ENCODE measurements around the gene VAMP8.
A peak's percentile ranks its signal among the peaks of the same experiment; 100 is the strongest.

The VAMP8 gene

GRCh38 chr2:85583667-85584353, 6.4 kb downstream of the VAMP8 start:
- Histone ChIP-seq H3K9ac (ENCODE audit: insufficient read length, low read depth) (no peak overlapping the region), H3K27me3 (ENCODE audit: insufficient read depth, insufficient read length) (peaks cover 51% of the 10 kb centered on the region), H3K4me1 (ENCODE audit: insufficient read depth, insufficient read length) (peaks cover 7% of the 10 kb centered on the region), H3K9me3 (ENCODE audit: insufficient read depth, low read length) (no peaks in the 10 kb centered on the region), H3K4me3 (ENCODE audit: insufficient read length, low read depth) (no peak overlapping the region), H3K36me3 (ENCODE audit: insufficient read depth, insufficient read length, low read length) (no peaks in the 10 kb centered on the region)
- TF ChIP-seq ZNF274 (IDR thresholded peaks at IDR 0.05; ENCODE audit: low read depth, low read length), result no peak
- TF ChIP-seq YY1 (IDR thresholded peaks at IDR 0.05; ENCODE audit: insufficient read depth, insufficient read length), result no peak
- no peak for TF ChIP-seq SUZ12 (IDR thresholded peaks at IDR 0.05; ENCODE audit: extremely low read depth, insufficient read depth, insufficient read length)
- no peak for DNase-seq (ENCODE audit: low read depth, low spot score)

GRCh38 chr2:85584354-85584856, 7.0 kb downstream of the VAMP8 start, which contains the start of gene VAMP5:
Gene VAMP5, plus strand, starts transcription at chr2:85584431. Its CDS starts 60 bp downstream, at chr2:85584491.
- H3K9ac ChIP-seq (ENCODE audit: insufficient read length, low read depth), result peak within 1 kb of the TSS; percentile 56
- DNase-seq (ENCODE audit: low read depth, low spot score), result no peak
- peak within 1 kb of the TSS; percentile 43 for H3K4me3 ChIP-seq (ENCODE audit: insufficient read length, low read depth)
- no peaks in the 10 kb centered on the region for H3K36me3 ChIP-seq (ENCODE audit: insufficient read depth, insufficient read length, low read length)
- peaks cover 7% of the 10 kb centered on the region for H3K4me1 ChIP-seq (ENCODE audit: insufficient read depth, insufficient read length)
- no peak for TF ChIP-seq YY1 (IDR thresholded peaks at IDR 0.05; ENCODE audit: insufficient read depth, insufficient read length)
- TF ChIP-seq ZNF274 (IDR thresholded peaks at IDR 0.05; ENCODE audit: low read depth, low read length), result no peak
- no peak for TF ChIP-seq SUZ12 (IDR thresholded peaks at IDR 0.05; ENCODE audit: extremely low read depth, insufficient read depth, insufficient read length)
- H3K27me3 ChIP-seq (ENCODE audit: insufficient read depth, insufficient read length), result peaks cover 51% of the 10 kb centered on the region
- no peaks in the 10 kb centered on the region for H3K9me3 ChIP-seq (ENCODE audit: insufficient read depth, low read length)

GRCh38 chr2:85584857-85585780, 7.7 kb downstream of the VAMP8 start:
- Histone ChIP-seq H3K4me3 (ENCODE audit: insufficient read length, low read depth) (peak overlapping the region; percentile 43), H3K4me1 (ENCODE audit: insufficient read depth, insufficient read length) (peaks cover 7% of the 10 kb centered on the region), H3K9ac (ENCODE audit: insufficient read length, low read depth) (peak overlapping the region; percentile 56), H3K36me3 (ENCODE audit: insufficient read depth, insufficient read length, low read length) (no peaks in the 10 kb centered on the region), H3K9me3 (ENCODE audit: insufficient read depth, low read length) (no peaks in the 10 kb centered on the region), H3K27me3 (ENCODE audit: insufficient read depth, insufficient read length) (peaks cover 51% of the 10 kb centered on the region)
- TF ChIP-seq YY1 (IDR thresholded peaks at IDR 0.05; ENCODE audit: insufficient read depth, insufficient read length), result no peak
- no peak for TF ChIP-seq ZNF274 (IDR thresholded peaks at IDR 0.05; ENCODE audit: low read depth, low read length)
- no peak for DNase-seq (ENCODE audit: low read depth, low spot score)

- no peak for TF ChIP-seq YY1 (IDR thresholded peaks at IDR 0.05; ENCODE audit: insufficient read depth, insufficient read length)
- TF ChIP-seq SUZ12 (IDR thresholded peaks at IDR 0.05; ENCODE audit: extremely low read depth, insufficient read depth, insufficient read length), result no peak
- H3K36me3 ChIP-seq (ENCODE audit: insufficient read depth, insufficient read length, low read length), result no peaks in the 10 kb centered on the region
- H3K4me3 ChIP-seq (ENCODE audit: insufficient read length, low read depth), result no peak overlapping the region
- peaks cover 7% of the 10 kb centered on the region for H3K4me1 ChIP-seq (ENCODE audit: insufficient read depth, insufficient read length)
- H3K9me3 ChIP-seq (ENCODE audit: insufficient read depth, low read length), result no peaks in the 10 kb centered on the region
- H3K27me3 ChIP-seq (ENCODE audit: insufficient read depth, insufficient read length), result peaks cover 51% of the 10 kb centered on the region
- H3K9ac ChIP-seq (ENCODE audit: insufficient read length, low read depth), result no peak overlapping the region
- DNase-seq (ENCODE audit: low read depth, low spot score), result no peak
Measured at GRCh38 chr2:85585781-85586105, 8.4 kb downstream of the VAMP8 start.

GRCh38 chr2:85588236-85588635, 10.8 kb downstream of the VAMP8 start:
- Histone ChIP-seq H3K9me3 (ENCODE audit: insufficient read depth, low read length) (no peaks in the 10 kb centered on the region), H3K4me1 (ENCODE audit: insufficient read depth, insufficient read length) (peaks cover 7% of the 10 kb centered on the region), H3K36me3 (ENCODE audit: insufficient read depth, insufficient read length, low read length) (no peaks in the 10 kb centered on the region), H3K9ac (ENCODE audit: insufficient read length, low read depth) (no peak overlapping the region), H3K4me3 (ENCODE audit: insufficient read length, low read depth) (no peak overlapping the region), H3K27me3 (ENCODE audit: insufficient read depth, insufficient read length) (peaks cover 31% of the 10 kb centered on the region)
- no peak for TF ChIP-seq YY1 (IDR thresholded peaks at IDR 0.05; ENCODE audit: insufficient read depth, insufficient read length)
- no peak for TF ChIP-seq ZNF274 (IDR thresholded peaks at IDR 0.05; ENCODE audit: low read depth, low read length)
- no peak for TF ChIP-seq SUZ12 (IDR thresholded peaks at IDR 0.05; ENCODE audit: extremely low read depth, insufficient read depth, insufficient read length)
- no peak for DNase-seq (ENCODE audit: low read depth, low spot score)

GRCh38 chr2:85588645-85589044, 11.3 kb downstream of the VAMP8 start:
- Histone ChIP-seq H3K9me3 (ENCODE audit: insufficient read depth, low read length) (no peaks in the 10 kb centered on the region), H3K36me3 (ENCODE audit: insufficient read depth, insufficient read length, low read length) (no peaks in the 10 kb centered on the region), H3K9ac (ENCODE audit: insufficient read length, low read depth) (no peak overlapping the region), H3K27me3 (ENCODE audit: insufficient read depth, insufficient read length) (peaks cover 27% of the 10 kb centered on the region), H3K4me3 (ENCODE audit: insufficient read length, low read depth) (no peak overlapping the region), H3K4me1 (ENCODE audit: insufficient read depth, insufficient read length) (peaks cover 7% of the 10 kb centered on the region)
- TF ChIP-seq SUZ12 (IDR thresholded peaks at IDR 0.05; ENCODE audit: extremely low read depth, insufficient read depth, insufficient read length), result no peak
- TF ChIP-seq YY1 (IDR thresholded peaks at IDR 0.05; ENCODE audit: insufficient read depth, insufficient read length), result no peak
- TF ChIP-seq ZNF274 (IDR thresholded peaks at IDR 0.05; ENCODE audit: low read depth, low read length), result no peak
- DNase-seq (ENCODE audit: low read depth, low spot score), result no peak

GRCh38 chr2:85589181-85589580, 11.8 kb downstream of the VAMP8 start:
- Histone ChIP-seq H3K4me3 (ENCODE audit: insufficient read length, low read depth) (no peak overlapping the region), H3K9ac (ENCODE audit: insufficient read length, low read depth) (no peak overlapping the region), H3K27me3 (ENCODE audit: insufficient read depth, insufficient read length) (peaks cover 22% of the 10 kb centered on the region), H3K9me3 (ENCODE audit: insufficient read depth, low read length) (no peaks in the 10 kb centered on the region), H3K36me3 (ENCODE audit: insufficient read depth, insufficient read length, low read length) (no peaks in the 10 kb centered on the region), H3K4me1 (ENCODE audit: insufficient read depth, insufficient read length) (peaks cover 7% of the 10 kb centered on the region)
- DNase-seq (ENCODE audit: low read depth, low spot score), result no peak
- no peak for TF ChIP-seq ZNF274 (IDR thresholded peaks at IDR 0.05; ENCODE audit: low read depth, low read length)
- TF ChIP-seq YY1 (IDR thresholded peaks at IDR 0.05; ENCODE audit: insufficient read depth, insufficient read length), result no peak
- no peak for TF ChIP-seq SUZ12 (IDR thresholded peaks at IDR 0.05; ENCODE audit: extremely low read depth, insufficient read depth, insufficient read length)
